GM19452 (cell line): ENCODE data around the gene NFATC2IP.
"Not testable (repeated sequence)": the region's sequence is repeated elsewhere in the genome, so short reads cannot be mapped to it uniquely, and the experiment has no call there.

ENCODE experiments used
- ATAC-seq: cut with Tn5 transposase; IDR thresholded peaks from one replicate; pipeline ENCODE4 v1.9.1; 2021; ENCODE audit not compliant: unreplicated experiment

The NFATC2IP gene

DNA sequence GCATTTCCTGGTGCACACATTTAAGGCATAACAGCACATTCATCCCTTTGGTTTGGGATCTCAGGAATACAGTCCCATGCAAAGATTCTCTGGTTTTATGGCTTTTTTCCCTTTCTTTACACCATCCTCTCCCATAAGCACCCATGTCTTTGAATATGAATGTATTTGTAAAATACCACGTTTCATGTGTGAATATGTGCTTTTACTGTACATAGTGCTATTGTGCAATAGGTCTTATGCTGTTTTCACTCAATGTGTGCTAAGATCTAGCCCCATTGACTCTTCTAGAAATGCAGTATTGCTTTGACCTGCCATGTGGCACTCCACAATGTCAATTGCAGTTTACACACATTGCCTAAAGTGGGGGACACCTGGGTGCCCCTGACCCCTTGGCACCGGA lies 13.8 kb downstream of the NFATC2IP start:
- ATAC-seq: no peak

DNA sequence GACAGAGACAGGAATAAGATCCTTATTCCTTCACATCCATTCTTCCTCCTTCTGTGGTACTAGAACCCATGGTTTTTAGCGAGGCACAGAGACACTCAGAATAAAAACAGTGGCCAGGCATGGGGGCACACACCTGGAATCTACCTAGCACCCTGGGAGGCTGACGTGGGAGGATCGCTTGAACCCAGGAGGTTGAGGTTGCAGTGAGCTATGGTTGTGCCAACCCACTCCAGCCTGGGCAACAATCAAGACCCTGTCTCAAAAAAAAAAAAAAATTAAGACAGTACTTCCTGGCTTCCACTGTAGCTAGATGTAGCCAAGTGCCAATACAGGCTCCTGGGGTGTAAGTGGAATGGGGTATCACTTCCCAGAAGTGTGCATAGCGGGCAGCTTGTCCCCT lies 16.4 kb downstream of the NFATC2IP start:
- ATAC-seq: no peak

DNA sequence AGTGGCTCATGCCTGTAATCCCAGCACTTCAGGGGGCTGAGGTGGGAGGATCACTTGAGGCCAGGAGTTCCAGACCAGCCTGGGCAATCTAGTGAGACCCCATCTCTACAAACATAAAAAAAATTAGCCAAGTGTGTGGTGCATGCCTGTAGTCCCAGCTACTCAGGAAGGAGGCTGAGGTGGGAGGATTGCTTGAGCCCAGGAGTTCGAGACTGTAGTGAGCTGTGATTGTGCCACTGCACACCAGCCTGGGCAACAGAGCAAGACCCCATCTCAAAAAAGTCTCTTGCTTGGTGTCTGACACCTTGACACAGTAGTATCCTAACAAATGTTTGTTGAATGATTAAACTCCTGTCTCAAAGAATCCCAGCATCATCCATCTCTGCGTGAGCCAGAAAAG lies 19.0 kb downstream of the NFATC2IP start:
- ATAC-seq: not testable (repeated sequence)

DNA sequence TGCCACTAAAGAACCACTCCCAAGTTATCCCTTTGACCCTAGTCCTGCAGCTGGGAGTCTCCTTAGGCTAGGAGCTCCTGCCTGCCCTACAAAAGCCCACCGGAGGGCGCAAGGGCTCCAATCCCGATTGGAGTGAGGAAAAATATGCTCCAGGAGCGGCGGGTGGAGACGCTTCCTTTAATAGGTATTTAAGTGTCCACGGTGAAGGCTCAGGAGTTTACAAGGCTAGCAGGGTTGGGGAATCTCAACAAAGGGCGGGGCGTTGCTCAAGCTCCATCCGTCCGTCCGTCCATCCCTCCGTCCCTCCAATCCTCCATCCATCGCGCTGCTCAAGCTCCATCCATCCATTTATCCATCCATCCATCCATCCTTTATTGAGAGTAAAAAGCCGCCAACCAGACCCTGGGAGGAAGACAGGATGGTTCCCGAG lies 23.3 kb downstream of the NFATC2IP start:
- no peak for ATAC-seq

DNA sequence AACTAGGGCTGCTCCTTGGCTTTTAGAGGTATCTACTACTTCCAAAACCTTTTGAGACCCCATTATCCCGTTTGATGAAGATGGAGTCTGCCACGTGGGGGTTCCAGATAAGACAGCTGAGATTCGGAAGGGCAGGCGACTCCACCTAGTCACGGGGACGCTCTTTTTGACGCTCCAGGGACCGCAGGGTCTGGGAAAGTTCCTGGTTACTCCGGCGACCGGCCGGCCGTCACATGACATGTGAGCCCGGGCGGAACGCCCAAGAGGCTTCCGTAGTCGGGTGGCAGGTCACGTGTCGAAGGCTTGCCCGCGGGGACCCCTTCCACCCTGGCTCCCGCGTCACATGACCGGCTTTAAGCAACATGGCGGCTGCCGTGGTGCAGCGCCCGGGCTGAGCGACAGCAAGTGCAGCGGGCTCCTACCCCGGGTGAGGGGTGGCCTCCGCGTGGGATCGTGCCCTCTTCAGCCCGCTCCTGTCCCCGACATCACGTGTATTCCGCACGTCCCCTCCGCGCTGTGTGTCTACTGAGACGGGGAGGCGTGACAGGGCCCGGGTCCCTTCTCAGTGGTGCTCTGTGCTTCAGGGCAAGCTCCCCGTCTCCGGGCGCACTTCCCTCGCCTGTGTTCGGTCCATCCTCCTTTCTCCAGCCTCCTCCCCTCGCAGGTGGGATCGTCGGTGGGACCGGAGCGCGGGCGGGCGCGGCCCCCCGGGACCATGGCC lies 23.9 kb downstream of the NFATC2IP start, which contains the start of gene SPNS1:
Gene SPNS1, plus strand, starts transcription at position 342 of the 721 bp plus-strand sequence. Its CDS starts 374 bp downstream, at position 716.
- peak; percentile 83 for ATAC-seq

DNA sequence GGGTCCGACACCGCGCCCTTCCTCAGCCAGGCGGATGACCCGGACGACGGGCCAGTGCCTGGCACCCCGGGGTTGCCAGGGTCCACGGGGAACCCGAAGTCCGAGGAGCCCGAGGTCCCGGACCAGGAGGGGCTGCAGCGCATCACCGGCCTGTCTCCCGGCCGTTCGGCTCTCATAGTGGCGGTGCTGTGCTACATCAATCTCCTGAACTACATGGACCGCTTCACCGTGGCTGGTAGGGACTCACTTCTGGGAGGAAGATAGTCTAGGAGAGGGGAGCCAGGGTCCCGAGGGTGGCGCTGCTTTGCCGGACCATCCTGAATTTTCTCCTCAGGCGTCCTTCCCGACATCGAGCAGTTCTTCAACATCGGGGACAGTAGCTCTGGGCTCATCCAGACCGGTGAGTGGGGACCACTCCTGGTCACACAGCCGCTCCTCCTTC lies 24.4 kb downstream of the NFATC2IP start:
- ATAC-seq: peak; percentile 26

DNA sequence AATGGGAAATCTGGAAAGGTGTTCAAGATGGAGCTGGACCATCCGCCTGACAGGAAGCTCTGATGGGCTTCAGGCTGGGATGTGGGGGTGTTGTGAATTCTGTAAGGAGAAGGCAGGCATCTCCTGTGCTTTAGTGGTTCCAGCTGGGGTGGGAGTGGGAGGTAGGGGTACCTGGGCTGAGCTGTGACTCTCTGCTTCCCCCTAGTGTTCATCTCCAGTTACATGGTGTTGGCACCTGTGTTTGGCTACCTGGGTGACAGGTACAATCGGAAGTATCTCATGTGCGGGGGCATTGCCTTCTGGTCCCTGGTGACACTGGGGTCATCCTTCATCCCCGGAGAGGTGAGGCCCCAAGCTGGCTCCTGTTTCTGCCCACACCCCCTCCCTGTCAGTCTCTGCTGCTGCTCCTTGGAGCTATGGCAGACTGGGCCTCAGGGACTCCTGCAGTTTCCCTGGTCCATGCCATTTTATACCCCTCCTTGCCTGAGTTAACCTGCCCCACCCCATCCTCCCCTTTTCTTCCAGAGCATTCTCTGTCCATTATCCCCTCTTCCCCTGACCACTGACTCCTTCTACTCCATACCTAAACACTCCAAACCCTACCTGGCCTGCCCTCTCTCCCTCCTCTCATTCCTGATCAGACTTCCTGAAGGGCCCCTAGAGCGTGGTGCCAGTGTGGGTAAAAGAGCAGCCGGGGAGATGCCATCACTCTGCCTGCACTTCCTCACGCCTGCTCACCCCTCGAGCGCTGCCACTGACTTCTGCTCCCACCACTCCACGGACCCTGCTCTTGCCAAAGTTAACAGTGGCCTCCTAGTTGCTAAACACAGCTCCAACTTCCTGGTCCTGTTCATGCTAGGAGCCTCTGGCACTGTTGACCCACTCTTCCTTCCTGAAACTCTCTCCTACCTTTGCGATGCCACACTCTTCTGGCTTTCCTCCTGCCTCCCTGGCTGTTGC lies 27.2 kb downstream of the NFATC2IP start:
- ATAC-seq: no peak

DNA sequence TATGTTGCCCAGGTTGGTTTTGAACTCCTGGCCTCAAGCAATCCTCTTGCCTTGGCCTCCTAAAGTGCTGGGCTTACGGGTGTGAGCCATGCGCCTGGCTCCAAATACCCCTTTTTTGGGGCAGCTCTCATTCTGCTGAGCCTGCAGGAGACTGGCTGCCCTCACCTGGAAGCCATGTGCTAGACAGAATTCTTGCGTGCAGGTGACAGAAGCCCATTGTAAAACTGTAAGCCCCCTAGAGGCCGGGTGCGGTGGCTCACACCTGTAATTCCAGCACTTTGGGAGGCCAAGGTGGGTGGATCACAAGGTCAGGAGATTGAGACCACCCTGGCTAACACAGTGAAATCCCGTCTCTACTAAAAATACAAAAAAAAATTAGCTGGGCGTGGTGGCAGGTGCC lies 29.6 kb downstream of the NFATC2IP start:
- not testable (repeated sequence) for ATAC-seq

DNA sequence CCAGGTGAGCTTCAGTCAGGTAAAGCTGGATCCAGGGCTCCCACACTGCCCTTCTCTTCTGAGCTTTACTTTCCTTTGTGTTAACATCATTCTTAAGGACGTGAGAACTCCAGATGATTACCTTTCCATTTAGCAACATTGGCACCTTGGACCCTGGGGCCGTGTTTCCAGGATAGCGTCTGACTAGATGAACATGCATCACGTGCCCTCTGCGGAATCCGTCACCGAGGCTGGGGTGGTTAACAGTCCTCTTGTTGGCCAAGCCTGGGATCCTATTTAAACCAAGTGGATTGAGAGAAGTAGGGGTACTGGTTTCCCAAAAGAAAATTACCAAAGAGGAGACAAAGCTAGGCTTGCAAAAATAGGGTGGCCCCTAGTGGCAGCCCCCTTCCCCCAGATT lies 30.2 kb downstream of the NFATC2IP start:
- no peak for ATAC-seq

DNA sequence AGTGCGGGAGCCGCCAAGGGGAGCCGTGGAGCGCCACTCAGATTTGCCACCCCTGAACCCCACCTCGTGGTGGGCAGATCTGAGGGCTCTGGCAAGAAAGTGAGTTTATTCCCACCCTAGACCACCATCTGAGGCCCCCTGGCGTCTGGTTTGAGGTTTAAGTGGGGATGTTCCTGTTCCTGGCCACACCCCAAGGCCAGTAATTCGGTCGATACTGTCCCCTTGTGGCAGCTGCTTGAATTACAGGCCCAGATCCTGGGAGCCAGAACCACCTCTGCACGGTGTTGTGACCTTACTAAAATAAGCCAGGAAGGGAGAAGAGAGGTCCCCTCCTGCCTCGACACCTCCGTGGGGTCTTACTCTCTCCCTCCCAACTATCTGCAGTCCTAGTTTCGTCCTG lies 30.8 kb downstream of the NFATC2IP start:
- ATAC-seq: no peak

DNA sequence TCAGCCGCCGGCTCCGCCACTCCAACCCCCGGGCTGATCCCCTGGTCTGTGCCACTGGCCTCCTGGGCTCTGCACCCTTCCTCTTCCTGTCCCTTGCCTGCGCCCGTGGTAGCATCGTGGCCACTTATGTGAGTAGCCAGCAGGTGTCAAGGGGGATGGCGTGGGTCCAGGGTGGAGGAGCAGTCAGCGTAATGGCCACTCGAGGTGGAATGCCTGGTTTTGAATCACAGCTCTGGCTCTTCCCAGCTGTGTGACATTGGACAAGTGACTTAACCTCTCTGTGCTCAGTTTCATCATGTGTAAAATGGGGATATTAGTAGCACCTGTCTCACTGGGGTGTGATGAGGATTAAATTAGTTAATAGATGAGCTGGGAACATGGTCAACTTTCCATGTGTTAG lies 31.7 kb downstream of the NFATC2IP start:
- no peak for ATAC-seq

DNA sequence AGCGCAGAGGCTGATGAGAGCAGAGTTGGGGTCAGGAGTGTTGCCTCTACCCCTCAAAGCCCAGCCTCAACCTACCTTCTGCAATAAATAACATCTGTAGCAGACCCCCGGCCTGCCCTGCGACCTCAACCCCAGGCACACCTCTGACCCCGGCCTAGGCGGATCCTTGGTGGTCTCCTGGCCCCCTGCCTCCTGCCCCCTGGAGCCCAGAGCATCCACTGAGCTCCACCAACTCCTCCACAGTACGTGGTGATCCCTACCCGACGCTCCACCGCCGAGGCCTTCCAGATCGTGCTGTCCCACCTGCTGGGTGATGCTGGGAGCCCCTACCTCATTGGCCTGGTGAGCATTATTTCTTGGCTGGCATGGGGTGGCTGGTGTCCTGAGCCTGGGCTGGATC lies 32.2 kb downstream of the NFATC2IP start:
- no peak for ATAC-seq

DNA sequence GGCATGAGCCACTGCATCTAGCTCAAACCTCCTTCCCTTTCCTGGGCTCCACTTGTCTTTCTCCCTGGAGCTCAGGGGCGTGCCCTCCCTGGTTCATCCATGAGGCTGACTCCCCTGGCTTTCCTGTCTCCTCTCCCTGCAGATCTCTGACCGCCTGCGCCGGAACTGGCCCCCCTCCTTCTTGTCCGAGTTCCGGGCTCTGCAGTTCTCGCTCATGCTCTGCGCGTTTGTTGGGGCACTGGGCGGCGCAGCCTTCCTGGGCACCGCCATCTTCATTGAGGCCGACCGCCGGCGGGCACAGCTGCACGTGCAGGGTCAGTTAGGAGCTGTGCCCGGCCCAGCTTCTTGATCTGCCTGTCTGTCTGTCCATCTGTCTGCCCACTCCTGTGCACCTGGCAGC lies 32.9 kb downstream of the NFATC2IP start:
- ATAC-seq: no peak

DNA sequence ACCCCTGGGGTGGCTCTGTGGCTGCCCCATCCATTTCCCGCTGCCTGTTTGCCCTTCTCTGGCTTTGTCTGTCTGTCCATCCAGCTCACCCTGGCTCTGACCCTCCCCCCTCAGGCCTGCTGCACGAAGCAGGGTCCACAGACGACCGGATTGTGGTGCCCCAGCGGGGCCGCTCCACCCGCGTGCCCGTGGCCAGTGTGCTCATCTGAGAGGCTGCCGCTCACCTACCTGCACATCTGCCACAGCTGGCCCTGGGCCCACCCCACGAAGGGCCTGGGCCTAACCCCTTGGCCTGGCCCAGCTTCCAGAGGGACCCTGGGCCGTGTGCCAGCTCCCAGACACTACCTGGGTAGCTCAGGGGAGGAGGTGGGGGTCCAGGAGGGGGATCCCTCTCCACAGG lies 33.4 kb downstream of the NFATC2IP start:
- ATAC-seq: no peak

DNA sequence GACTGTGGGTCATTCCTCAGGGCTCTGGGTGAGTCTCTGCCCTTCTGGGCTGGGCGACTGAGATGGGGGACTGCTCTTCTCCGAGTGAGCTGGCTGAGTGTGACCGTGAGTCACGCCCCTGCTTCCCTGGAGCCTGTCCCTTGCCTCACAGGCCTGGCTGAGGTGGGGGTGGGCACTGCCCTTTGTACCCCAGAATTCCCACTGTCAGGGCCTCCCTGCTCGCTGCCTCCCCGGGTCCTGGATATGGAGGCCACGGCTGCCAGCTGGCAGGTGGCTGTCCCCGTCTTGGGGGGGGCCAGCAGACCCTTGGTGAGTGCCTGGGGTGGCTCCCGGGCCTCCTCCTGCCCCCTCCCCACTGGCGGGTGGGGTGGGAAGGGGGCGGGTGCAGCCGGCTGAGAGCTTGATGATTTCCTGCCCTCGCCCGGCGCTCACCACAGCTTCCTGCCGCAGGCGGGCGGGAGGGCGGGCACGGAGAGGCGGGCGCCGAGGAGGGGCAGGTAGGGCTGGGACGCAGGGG lies 33.9 kb downstream of the NFATC2IP start, which contains the start of gene LAT:
Gene LAT, plus strand, starts transcription at position 434 of the 517 bp plus-strand sequence. CDS start 366 bp downstream, outside the sequence.
- ATAC-seq: no peak

DNA sequence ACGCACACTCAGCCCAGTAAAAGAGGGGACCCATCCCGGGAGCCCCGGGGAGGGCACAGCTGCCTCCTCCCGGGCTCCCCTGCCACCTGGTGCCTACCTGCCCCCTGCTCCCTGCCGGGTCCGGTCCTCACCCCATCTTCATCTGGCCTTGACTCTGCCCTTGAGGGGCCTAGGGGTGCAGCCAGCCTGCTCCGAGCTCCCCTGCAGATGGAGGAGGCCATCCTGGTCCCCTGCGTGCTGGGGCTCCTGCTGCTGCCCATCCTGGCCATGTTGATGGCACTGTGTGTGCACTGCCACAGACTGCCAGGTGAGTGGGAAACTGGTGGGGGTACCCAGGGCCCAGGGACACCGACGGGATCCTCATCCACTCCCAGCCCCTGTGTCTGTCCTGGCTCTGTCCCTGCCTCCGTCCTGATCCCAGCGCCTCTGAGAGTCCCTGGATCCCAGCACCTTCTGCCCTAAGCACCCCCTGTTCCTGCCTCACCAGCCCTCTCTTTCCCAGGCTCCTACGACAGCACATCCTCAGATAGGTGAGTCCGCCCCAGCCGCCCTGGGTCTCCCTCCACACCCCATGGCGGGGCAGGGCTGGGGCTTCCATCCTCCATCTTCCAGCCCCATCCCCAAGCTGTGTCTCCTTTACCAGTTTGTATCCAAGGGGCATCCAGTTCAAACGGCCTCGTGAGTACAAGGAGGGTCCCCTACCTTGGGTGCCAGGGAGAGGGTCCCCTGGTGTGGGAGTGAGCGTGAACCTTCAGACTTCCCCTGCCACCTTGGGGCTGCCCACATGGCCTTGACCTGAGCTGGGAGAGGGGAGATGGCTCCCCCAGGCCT lies 34.7 kb downstream of the NFATC2IP start:
- no peak for ATAC-seq

DNA sequence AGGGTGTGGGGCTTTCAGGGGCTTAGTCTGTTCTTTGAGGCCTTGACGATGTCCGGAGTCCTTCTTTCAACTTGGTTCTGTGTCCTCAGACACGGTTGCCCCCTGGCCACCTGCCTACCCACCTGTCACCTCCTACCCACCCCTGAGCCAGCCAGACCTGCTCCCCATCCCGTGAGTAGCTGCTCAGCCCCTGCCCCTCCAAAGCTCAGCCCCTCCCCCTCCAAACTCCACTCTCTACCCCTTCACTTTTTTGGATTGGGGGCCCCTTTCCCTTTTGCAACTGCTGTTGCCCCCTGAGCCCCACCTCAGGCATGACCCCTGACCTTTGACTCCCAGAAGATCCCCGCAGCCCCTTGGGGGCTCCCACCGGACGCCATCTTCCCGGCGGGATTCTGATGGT lies 35.3 kb downstream of the NFATC2IP start:
- no peak for ATAC-seq

DNA sequence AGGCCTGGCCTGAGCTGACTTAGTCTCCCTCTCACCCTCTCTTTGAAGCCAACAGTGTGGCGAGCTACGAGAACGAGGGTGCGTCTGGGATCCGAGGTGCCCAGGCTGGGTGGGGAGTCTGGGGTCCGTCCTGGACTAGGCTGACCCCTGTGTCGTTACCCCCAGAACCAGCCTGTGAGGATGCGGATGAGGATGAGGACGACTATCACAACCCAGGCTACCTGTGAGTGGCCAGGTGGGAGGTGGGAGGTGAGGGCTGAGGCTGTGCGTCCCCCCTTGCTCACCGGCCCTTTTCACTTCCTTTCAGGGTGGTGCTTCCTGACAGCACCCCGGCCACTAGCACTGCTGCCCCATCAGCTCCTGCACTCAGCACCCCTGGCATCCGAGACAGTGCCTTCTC lies 35.8 kb downstream of the NFATC2IP start:
- no peak for ATAC-seq

DNA sequence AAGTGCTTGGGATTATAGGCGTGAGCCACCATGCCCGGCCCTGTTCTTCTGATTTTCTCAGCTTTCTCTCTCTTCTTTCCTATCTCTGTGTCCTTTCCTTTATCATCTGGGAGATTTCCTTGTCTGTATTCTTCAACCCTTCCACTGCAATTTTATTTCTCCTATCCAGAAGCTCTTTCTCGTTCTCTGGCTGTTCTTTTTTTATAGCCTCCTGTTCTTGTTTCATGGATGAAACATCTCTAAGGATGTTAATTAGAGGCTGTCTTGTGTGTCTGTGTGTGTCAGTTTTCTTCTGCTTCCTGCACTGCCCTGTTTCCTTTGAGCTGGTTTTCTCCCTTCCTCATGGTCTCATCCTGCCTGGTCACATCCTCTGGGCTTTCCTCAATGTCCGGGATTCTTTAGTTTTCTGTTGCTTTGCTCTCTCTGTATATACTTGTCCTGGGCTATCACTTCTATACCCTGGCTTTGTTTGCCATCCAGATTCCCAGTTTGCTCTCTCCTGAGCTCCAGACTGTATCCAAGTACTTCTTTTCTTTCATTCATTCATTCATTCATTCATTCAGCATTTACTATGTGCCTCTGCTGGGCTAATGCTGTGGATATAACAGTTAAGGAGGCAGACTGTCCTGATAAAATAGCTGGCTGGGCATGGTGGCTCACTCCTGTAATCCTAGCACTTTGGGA lies 36.6 kb downstream of the NFATC2IP start:
- ATAC-seq: no peak

DNA sequence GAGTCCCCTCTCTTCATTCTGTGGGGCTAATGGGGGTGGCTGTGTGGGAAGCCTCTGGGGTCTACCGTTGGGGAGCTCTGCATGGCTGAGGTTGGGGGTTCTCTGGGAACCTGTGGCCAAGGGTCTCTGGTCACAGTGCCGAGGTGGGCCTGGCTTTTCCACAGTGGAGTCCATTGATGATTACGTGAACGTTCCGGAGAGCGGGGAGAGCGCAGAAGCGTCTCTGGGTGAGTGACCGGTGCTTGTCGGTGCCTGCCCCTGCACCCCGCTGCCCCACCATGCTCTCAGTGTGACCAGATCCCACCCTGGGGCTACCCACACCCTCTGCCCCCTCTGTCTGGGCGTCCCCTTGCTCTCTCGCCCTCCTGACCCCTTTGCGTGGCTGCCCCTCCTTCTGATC lies 38.6 kb downstream of the NFATC2IP start:
- no peak for ATAC-seq
